ENCODE data around the gene STEAP1B. TPM values are rescaled to one million over a fixed set of nuclear protein-coding genes. Genes with fewer than 3 reads are reported as not detected.
A peak's percentile ranks its signal among the peaks of the same experiment; 100 is the strongest.
"Not testable (repeated sequence)": the region's sequence is repeated elsewhere in the genome, so short reads cannot be mapped to it uniquely, and the experiment has no call there.

The STEAP1B gene
- total RNA-seq, 1 donor from 2014 or later, result 5.6 TPM

- H3K4me1 Mint-ChIP-seq (ENCODE audit: unreplicated experiment), result peaks cover 4% of the 10 kb centered on the region
- H3K27ac Mint-ChIP-seq (ENCODE audit: unreplicated experiment), result no peak overlapping the region
- TF ChIP-seq CTCF (IDR thresholded peaks at IDR 0.05; ENCODE audit: unreplicated experiment), result no peak
- H3K36me3 Mint-ChIP-seq (ENCODE audit: low read depth, unreplicated experiment), result no peaks in the 10 kb centered on the region
- peaks cover 2% of the 10 kb centered on the region for H3K27me3 Mint-ChIP-seq (ENCODE audit: unreplicated experiment)
- DNase-seq (ENCODE audit: low spot score), result no peak
- H3K9me3 Mint-ChIP-seq (ENCODE audit: unreplicated experiment), result no peaks in the 10 kb centered on the region
- H3K4me3 Mint-ChIP-seq (ENCODE audit: unreplicated experiment), result no peak overlapping the region
Measured at GRCh38 chr7:22499044-22499443, 944 bp downstream of the STEAP1B start.

GRCh38 chr7:22496912-22497311 is 3.1 kb downstream of the STEAP1B start:
- not testable (repeated sequence) for H3K27ac Mint-ChIP-seq (ENCODE audit: unreplicated experiment); H3K9me3 Mint-ChIP-seq (ENCODE audit: unreplicated experiment); H3K36me3 Mint-ChIP-seq (ENCODE audit: low read depth, unreplicated experiment); DNase-seq (ENCODE audit: low spot score); H3K4me3 Mint-ChIP-seq (ENCODE audit: unreplicated experiment); H3K4me1 Mint-ChIP-seq (ENCODE audit: unreplicated experiment); H3K27me3 Mint-ChIP-seq (ENCODE audit: unreplicated experiment)

- H3K27ac Mint-ChIP-seq (ENCODE audit: unreplicated experiment); H3K4me3 Mint-ChIP-seq (ENCODE audit: unreplicated experiment); H3K4me1 Mint-ChIP-seq (ENCODE audit: unreplicated experiment); H3K9me3 Mint-ChIP-seq (ENCODE audit: unreplicated experiment); H3K36me3 Mint-ChIP-seq (ENCODE audit: low read depth, unreplicated experiment); DNase-seq (ENCODE audit: low spot score); H3K27me3 Mint-ChIP-seq (ENCODE audit: unreplicated experiment): not testable (repeated sequence)
Measured at GRCh38 chr7:22496296-22496888, 3.6 kb downstream of the STEAP1B start.

- not testable (repeated sequence) for H3K9me3 Mint-ChIP-seq (ENCODE audit: unreplicated experiment); H3K27ac Mint-ChIP-seq (ENCODE audit: unreplicated experiment); H3K4me3 Mint-ChIP-seq (ENCODE audit: unreplicated experiment); DNase-seq (ENCODE audit: low spot score); H3K36me3 Mint-ChIP-seq (ENCODE audit: low read depth, unreplicated experiment); H3K4me1 Mint-ChIP-seq (ENCODE audit: unreplicated experiment); H3K27me3 Mint-ChIP-seq (ENCODE audit: unreplicated experiment)
Measured at GRCh38 chr7:22493160-22493925, 6.6 kb downstream of the STEAP1B start.

GRCh38 chr7:22488643-22489462 is 11.1 kb downstream of the STEAP1B start:
- Mint-ChIP-seq H3K36me3 (ENCODE audit: low read depth, unreplicated experiment) (peaks cover 9% of the 10 kb centered on the region), H3K9me3 (ENCODE audit: unreplicated experiment) (no peaks in the 10 kb centered on the region), H3K4me3 (ENCODE audit: unreplicated experiment) (no peak overlapping the region), H3K27ac (ENCODE audit: unreplicated experiment) (peak overlapping the region; percentile 53), H3K4me1 (ENCODE audit: unreplicated experiment) (peaks cover 31% of the 10 kb centered on the region), H3K27me3 (ENCODE audit: unreplicated experiment) (peaks cover 6% of the 10 kb centered on the region)
- DNase-seq (ENCODE audit: low spot score), result peak; percentile 80
- peak; percentile 91 for TF ChIP-seq CTCF (IDR thresholded peaks at IDR 0.05; ENCODE audit: unreplicated experiment)

GRCh38 chr7:22487978-22488642 is 11.9 kb downstream of the STEAP1B start:
- no peak for TF ChIP-seq CTCF (IDR thresholded peaks at IDR 0.05; ENCODE audit: unreplicated experiment)
- H3K4me3 Mint-ChIP-seq (ENCODE audit: unreplicated experiment), result no peak overlapping the region
- H3K4me1 Mint-ChIP-seq (ENCODE audit: unreplicated experiment), result peaks cover 33% of the 10 kb centered on the region
- H3K27ac Mint-ChIP-seq (ENCODE audit: unreplicated experiment), result peak overlapping the region; percentile 53
- H3K36me3 Mint-ChIP-seq (ENCODE audit: low read depth, unreplicated experiment), result peaks cover 9% of the 10 kb centered on the region
- H3K27me3 Mint-ChIP-seq (ENCODE audit: unreplicated experiment), result peaks cover 6% of the 10 kb centered on the region
- H3K9me3 Mint-ChIP-seq (ENCODE audit: unreplicated experiment), result no peaks in the 10 kb centered on the region
- DNase-seq (ENCODE audit: low spot score), result peak; percentile 18

Measured in endothelial cell (in vitro differentiated cells).